Endodermal cell (in vitro differentiated cells): ENCODE data around the gene RASGEF1C. TPM values are rescaled to one million over a fixed set of nuclear protein-coding genes. Genes with fewer than 3 reads are reported as not detected.
A peak's percentile ranks its signal among the peaks of the same experiment; 100 is the strongest.

Experiments used
- DNase-seq: peaks from one replicate; pipeline ENCODE4 v3.0.0-alpha.2; 2017
- H3K27ac ChIP-seq: 2 replicates; pipeline ENCODE4 v1.5.1; 2013; ENCODE audit warnings: mild to moderate bottlenecking, low read depth, low read length, moderate library complexity
- H3K27me3 ChIP-seq: 2 replicates; pipeline ENCODE4 v1.6.1; 2013; ENCODE audit warnings: mild to moderate bottlenecking, low read length, moderate library complexity; ENCODE audit not compliant: insufficient read depth, control insufficient read depth, poor library complexity, severe bottlenecking
- H3K36me3 ChIP-seq: 2 replicates; pipeline ENCODE4 v1.7.0; 2013; ENCODE audit warnings: mild to moderate bottlenecking, low read length, moderate library complexity; ENCODE audit not compliant: control insufficient read depth, insufficient read depth
- H3K4me1 ChIP-seq: one replicate; pipeline ENCODE4 v1.7.0; 2013; ENCODE audit warnings: low read length; ENCODE audit not compliant: control insufficient read depth, insufficient read depth
- H3K4me3 ChIP-seq: 2 replicates; pipeline ENCODE4 v1.5.1; 2013; ENCODE audit warnings: mild to moderate bottlenecking, low read length, moderate library complexity
- H3K9ac ChIP-seq: 2 replicates; pipeline ENCODE4 v1.6.1; 2013; ENCODE audit warnings: mild to moderate bottlenecking, low read length, moderate library complexity; ENCODE audit not compliant: poor library complexity, severe bottlenecking; ENCODE audit errors: extremely low read depth
- H3K9me3 ChIP-seq: 2 replicates; pipeline ENCODE4 v1.6.1; 2013; ENCODE audit warnings: mild to moderate bottlenecking, low read length, moderate library complexity; ENCODE audit not compliant: control insufficient read depth
- H3K27ac Mint-ChIP-seq: 2 replicates; pipeline ENCODE4 v1.8.0; 2020; ENCODE audit warnings: mixed read lengths
- H3K27me3 Mint-ChIP-seq: 2 replicates; pipeline ENCODE4 v1.8.0; 2021; ENCODE audit warnings: mild to moderate bottlenecking, mixed read lengths; ENCODE audit not compliant: insufficient read depth
- H3K36me3 Mint-ChIP-seq: 2 replicates; pipeline ENCODE4 v1.8.0; 2020; ENCODE audit warnings: low read depth, mixed read lengths
- H3K4me1 Mint-ChIP-seq: 2 replicates; pipeline ENCODE4 v1.8.0; 2020; ENCODE audit warnings: mixed read lengths
- H3K4me3 Mint-ChIP-seq: 2 replicates; pipeline ENCODE4 v1.8.0; 2020; ENCODE audit warnings: mild to moderate bottlenecking, moderate library complexity, mixed read lengths
- H3K9me3 Mint-ChIP-seq: 2 replicates; pipeline ENCODE4 v1.8.0; 2020; ENCODE audit warnings: mild to moderate bottlenecking, mixed read lengths
- CTCF ChIP-seq: fragments of 200-600 bp; sonication (generic); conservative IDR thresholded peaks from 2 replicates; pipeline ENCODE4 v1.5.0; 2021; ENCODE audit warnings: antibody characterized with exemption, mild to moderate bottlenecking
- WGBS, 2 experiments: methylation state at CpG; one replicate each; pipeline versions ENCODE4 v1.1.5 to v1.1.7; 2013; ENCODE audit warnings: missing lambda C conversion rate in 2 of 2, mixed read lengths in 1 of 2; ENCODE audit not compliant: insufficient coverage in 1 of 2, insufficient read length in 1 of 2; 5-methylcytosine and 5-hydroxymethylcytosine counted together
- long read RNA-seq, 4 experiments: library from polyadenylated mRNA in 2 of 4; library from RNA in 1 of 4; library from capped mRNA in 1 of 4; stranded (forward) in 3 of 4; unstranded in 1 of 4; transcript quantifications; one replicate each; pipeline ENCODE4 v2.0.0, GENCODE V29; 2020 to 2021; ENCODE audit warnings: inconsistent platforms in 1 of 4
- polyA plus RNA-seq, 2 experiments: library from polyadenylated mRNA; stranded (reverse); fragments of 50-300 nt; gene quantifications; one replicate each; pipeline ENCODE4 v1.2.3, GENCODE V29; 2013
- total RNA-seq, 2 donors: library from RNA; stranded (reverse); fragmentation: NEBNext Ultra II Directional in 1 of 2; extraction: Animal tissue kit (Norgen Biotek cat#: 25700) in 1 of 2; gene quantifications; 2 replicates in 1 of 2; 3 replicates in 1 of 2; pipeline ENCODE4 v1.2.1, GENCODE V29; 2021

RASGEF1C gene
- under 1 TPM; 0.62 to 0.75 TPM for total RNA-seq
- polyA plus RNA-seq (2013, experiment 1 of 2): 1.2 TPM
- polyA plus RNA-seq (2013, experiment 2 of 2): 2.2 TPM
- long read RNA-seq, experiment 1: 0 reads
- long read RNA-seq, experiment 2, partial matches to known transcripts: 0 of 3 reads
- long read RNA-seq, experiment 2, other reads (novel, unspliced or antisense): 0 of 3 reads
- long read RNA-seq, experiment 3: 0 reads
- long read RNA-seq, experiment 4: 0 reads

- Mint-ChIP-seq H3K27ac (no peak within 1 kb of the TSS), H3K4me1 (peaks cover 9% of the 10 kb centered on the region), H3K4me3 (peak within 1 kb of the TSS; percentile 47), H3K9me3 (no peaks in the 10 kb centered on the region), H3K36me3 (no peaks in the 10 kb centered on the region), H3K27me3 (peaks cover 42% of the 10 kb centered on the region)
- Histone ChIP-seq H3K4me1 (no peaks in the 10 kb centered on the region), H3K9me3 (no peaks in the 10 kb centered on the region), H3K27me3 (peaks cover 9% of the 10 kb centered on the region), H3K27ac (no peak within 1 kb of the TSS), H3K4me3 (peak within 1 kb of the TSS; percentile 74), H3K9ac (no peak within 1 kb of the TSS), H3K36me3 (no peaks in the 10 kb centered on the region)
- WGBS, 2 experiments: 1 to 6% methylated on average over 15 to 55 of the region's 55 CpGs
- peak; percentile 87 for DNase-seq
- peak; percentile 62 for TF ChIP-seq CTCF
These were observed at the start of gene RASGEF1C for GRCh38 chr5:180209137-180209581. RASGEF1C (minus strand) TSS chr5:180209211; CDS start chr5:180138052, 71,159 bp downstream.

GRCh38 chr5:180253036-180253824 lies 44.2 kb upstream of the RASGEF1C start:
- Mint-ChIP-seq H3K27me3 (peaks cover 2% of the 10 kb centered on the region), H3K36me3 (peaks cover 96% of the 10 kb centered on the region), H3K4me1 (no peaks in the 10 kb centered on the region), H3K27ac (no peak overlapping the region), H3K9me3 (peaks cover 91% of the 10 kb centered on the region), H3K4me3 (no peak overlapping the region)
- Histone ChIP-seq H3K4me3 (peak overlapping the region; percentile 16), H3K9me3 (peaks cover 99% of the 10 kb centered on the region), H3K36me3 (peaks cover 87% of the 10 kb centered on the region), H3K27me3 (no peaks in the 10 kb centered on the region), H3K27ac (no peak overlapping the region), H3K9ac (no peak overlapping the region), H3K4me1 (no peaks in the 10 kb centered on the region)
- TF ChIP-seq CTCF: no peak
- 92 to 99% methylated on average over 11 to 24 of the region's 24 CpGs for WGBS, 2 experiments
- DNase-seq: peak; percentile 47

- H3K4me3 Mint-ChIP-seq: no peak overlapping the region
- peaks cover 95% of the 10 kb centered on the region for H3K36me3 Mint-ChIP-seq
- H3K27ac Mint-ChIP-seq: no peak overlapping the region
- peaks cover 87% of the 10 kb centered on the region for H3K36me3 ChIP-seq
- DNase-seq: no peak
- TF ChIP-seq CTCF: no peak
- H3K4me1 ChIP-seq: no peaks in the 10 kb centered on the region
- H3K9ac ChIP-seq: no peak overlapping the region
- H3K4me3 ChIP-seq: peak overlapping the region; percentile 13
- peaks cover 2% of the 10 kb centered on the region for H3K27me3 Mint-ChIP-seq
- H3K27me3 ChIP-seq: no peaks in the 10 kb centered on the region
- H3K9me3 Mint-ChIP-seq: peaks cover 78% of the 10 kb centered on the region
- no peaks in the 10 kb centered on the region for H3K4me1 Mint-ChIP-seq
- no peak overlapping the region for H3K27ac ChIP-seq
- WGBS, 2 experiments: 95 to 98% methylated on average over 5 to 7 of the region's 7 CpGs
- peaks cover 97% of the 10 kb centered on the region for H3K9me3 ChIP-seq
These were observed 42.9 kb upstream of the RASGEF1C start for GRCh38 chr5:180251887-180252286.
